IMR-90 (cell line): ENCODE results near the gene ABCB10.

ENCODE experiments used
- BHLHE40 ChIP-seq: fragments of 150-350 bp; IDR thresholded peaks from 2 replicates; pipeline ENCODE4 v1.6.1; 2016; ENCODE audit warnings: mild to moderate bottlenecking, low read depth, low read length
- CEBPB ChIP-seq: IDR thresholded peaks from 2 replicates; pipeline ENCODE4 v1.6.1; 2012; ENCODE audit warnings: low read depth, low read length, improper control_type of control experiment
- CTCF ChIP-seq: conservative IDR thresholded peaks from 2 replicates; pipeline ENCODE4 v1.5.1; 2012; ENCODE audit warnings: mild to moderate bottlenecking, low read depth, low read length, improper control_type of control experiment
- FOS ChIP-seq: fragments of 150-350 bp; IDR thresholded peaks from 2 replicates; pipeline ENCODE4 v1.6.1; 2016; ENCODE audit warnings: low read depth, low read length
- MAFK ChIP-seq: IDR thresholded peaks from 2 replicates; pipeline ENCODE4 v1.6.1; 2012; ENCODE audit warnings: low read depth, low read length, improper control_type of control experiment
- MXI1 ChIP-seq: IDR thresholded peaks from 2 replicates; pipeline ENCODE4 v1.6.1; 2012; ENCODE audit warnings: low read depth, mild to moderate bottlenecking, low read length, moderate library complexity, borderline replicate concordance
- NFE2L2 ChIP-seq: fragments of 150-350 bp; IDR thresholded peaks from 2 replicates; pipeline ENCODE4 v1.6.1; 2016; ENCODE audit warnings: low read depth, mild to moderate bottlenecking, low read length
- POLR2A ChIP-seq: IDR thresholded peaks from 2 replicates; pipeline ENCODE4 v1.6.1; 2012; ENCODE audit warnings: mild to moderate bottlenecking, low read depth, low read length
- RAD21 ChIP-seq: IDR thresholded peaks from 2 replicates; pipeline ENCODE4 v1.6.1; 2012; ENCODE audit warnings: low read length, improper control_type of control experiment
- RCOR1 ChIP-seq: IDR thresholded peaks from 2 replicates; pipeline ENCODE4 v1.6.1; 2012; ENCODE audit warnings: mild to moderate bottlenecking, low read length, improper control_type of control experiment; ENCODE audit not compliant: insufficient replicate concordance
- RFX5 ChIP-seq: IDR thresholded peaks from 2 replicates; pipeline ENCODE4 v1.8.0; 2012; ENCODE audit warnings: low read depth, mild to moderate bottlenecking, low read length, moderate library complexity
- SMC3 ChIP-seq: fragments of 150-350 bp; IDR thresholded peaks from 2 replicates; pipeline ENCODE4 v1.6.1; 2016; ENCODE audit warnings: low read depth, mild to moderate bottlenecking, antibody characterized with exemption, low read length, moderate library complexity
- TF ChIP-seq, protein P1 (sequence below): fragments of 150-350 bp; IDR thresholded peaks from 2 replicates; pipeline ENCODE4 v1.6.1; 2017; ENCODE audit warnings: mild to moderate bottlenecking, antibody characterized with exemption, low read length, low read depth
- TF ChIP-seq, protein P2 (sequence below): fragments of 150-350 bp; IDR thresholded peaks from 2 replicates; pipeline ENCODE4 v1.6.1; 2016; ENCODE audit warnings: low read depth, mild to moderate bottlenecking, low read length, moderate library complexity, borderline replicate concordance

DNA sequence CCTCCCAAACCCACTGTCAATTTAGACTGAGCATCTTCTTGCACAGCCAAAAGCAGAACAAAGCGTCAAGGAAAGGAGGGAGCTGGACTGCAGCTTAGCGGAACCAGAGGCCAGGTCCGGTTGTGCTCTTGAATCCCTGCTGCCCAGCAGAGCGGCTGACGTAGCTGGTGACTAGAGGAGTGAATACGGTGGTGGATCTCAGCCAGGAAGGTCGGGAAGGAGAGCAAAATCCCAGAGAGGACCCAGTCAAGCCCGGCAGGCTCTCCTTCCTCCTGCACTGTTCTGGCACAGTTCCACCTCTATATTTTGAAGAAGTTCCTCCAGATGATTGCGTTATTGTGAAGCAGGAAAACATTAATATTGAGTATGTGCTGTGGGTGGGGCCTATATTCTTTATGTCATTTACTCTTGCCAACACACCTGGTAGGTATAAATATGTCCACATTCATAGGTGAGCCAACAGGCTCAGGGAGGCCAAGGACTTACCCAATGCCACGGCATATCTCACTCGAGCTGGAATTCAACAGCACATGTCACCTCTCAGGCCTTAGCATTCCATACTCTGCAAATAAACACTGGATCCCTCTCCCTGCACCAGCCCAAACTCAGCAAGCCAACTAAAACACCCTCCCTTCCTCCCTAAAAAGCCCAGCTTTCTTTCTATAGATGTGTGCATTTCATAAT lies 23.6 kb upstream of the ABCB10 start:
- TF ChIP-seq CTCF (no peak), POLR2A (no peak), FOS (no peak), MXI1 (no peak), BHLHE40 (no peak; the same call in 1 of the 2 replicates), RCOR1 (no peak), CEBPB (no peak), SMC3 (no peak), MAFK (no peak), RFX5 (no peak), RAD21 (no peak), NFE2L2 (no peak)
- TF ChIP-seq, protein P1, sequence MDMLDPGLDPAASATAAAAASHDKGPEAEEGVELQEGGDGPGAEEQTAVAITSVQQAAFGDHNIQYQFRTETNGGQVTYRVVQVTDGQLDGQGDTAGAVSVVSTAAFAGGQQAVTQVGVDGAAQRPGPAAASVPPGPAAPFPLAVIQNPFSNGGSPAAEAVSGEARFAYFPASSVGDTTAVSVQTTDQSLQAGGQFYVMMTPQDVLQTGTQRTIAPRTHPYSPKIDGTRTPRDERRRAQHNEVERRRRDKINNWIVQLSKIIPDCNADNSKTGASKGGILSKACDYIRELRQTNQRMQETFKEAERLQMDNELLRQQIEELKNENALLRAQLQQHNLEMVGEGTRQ, result no peak
- TF ChIP-seq, protein P2, sequence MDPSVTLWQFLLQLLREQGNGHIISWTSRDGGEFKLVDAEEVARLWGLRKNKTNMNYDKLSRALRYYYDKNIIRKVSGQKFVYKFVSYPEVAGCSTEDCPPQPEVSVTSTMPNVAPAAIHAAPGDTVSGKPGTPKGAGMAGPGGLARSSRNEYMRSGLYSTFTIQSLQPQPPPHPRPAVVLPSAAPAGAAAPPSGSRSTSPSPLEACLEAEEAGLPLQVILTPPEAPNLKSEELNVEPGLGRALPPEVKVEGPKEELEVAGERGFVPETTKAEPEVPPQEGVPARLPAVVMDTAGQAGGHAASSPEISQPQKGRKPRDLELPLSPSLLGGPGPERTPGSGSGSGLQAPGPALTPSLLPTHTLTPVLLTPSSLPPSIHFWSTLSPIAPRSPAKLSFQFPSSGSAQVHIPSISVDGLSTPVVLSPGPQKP, result no peak
